ENCODE measurements around the gene ZMAT5.

GRCh38 chr22:29810216-29810615 is 43.4 kb upstream of the ZMAT5 start:
- no peak for TF ChIP-seq YY1 (IDR thresholded peaks at IDR 0.05; ENCODE audit: low read depth)
- TF ChIP-seq USF1 (IDR thresholded peaks at IDR 0.05): no peak
- TF ChIP-seq ZBTB7A (IDR thresholded peaks at IDR 0.05; ENCODE audit: low read depth): no peak
- TF ChIP-seq TAF1 (IDR thresholded peaks at IDR 0.05; ENCODE audit: low read depth): no peak
- TF ChIP-seq MAX (IDR thresholded peaks at IDR 0.05): no peak
- TF ChIP-seq CEBPB (IDR thresholded peaks at IDR 0.05): no peak
- TF ChIP-seq EGR1 (IDR thresholded peaks at IDR 0.05): no peak
- no peak for TF ChIP-seq EP300 (IDR thresholded peaks at IDR 0.05; ENCODE audit: borderline replicate concordance)
